Measurements from ENCODE around the gene NOTCH1. TPM values are rescaled to one million over a fixed set of nuclear protein-coding genes. Genes with fewer than 3 reads are reported as not detected.

Gene NOTCH1
- total and polyA plus RNA-seq, 2 of the 4 experiments (the other 2 are of a cell fraction), result 1.8 to 6.0 TPM

DNA sequence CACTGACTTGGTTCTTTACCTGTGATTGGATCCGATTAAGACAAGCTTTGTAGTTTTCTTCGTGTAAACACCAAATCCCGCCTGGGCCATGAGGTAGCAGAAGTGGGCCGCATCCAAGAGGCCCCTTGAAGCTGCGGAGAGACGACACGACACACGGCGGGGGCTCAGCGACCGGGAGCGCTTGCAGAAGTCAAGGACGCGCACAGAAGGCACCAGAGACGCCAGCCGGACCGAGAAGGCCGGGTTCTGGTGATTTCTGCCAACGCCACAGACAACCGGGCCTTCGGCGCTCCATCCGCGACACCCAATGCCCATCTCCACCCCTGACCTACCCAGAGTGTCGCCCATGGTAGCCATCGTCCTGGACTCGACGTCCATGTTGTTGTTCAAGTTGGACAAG lies 86.4 kb downstream of the NOTCH1 start:
- Histone ChIP-seq H2BK120ac (ENCODE audit: low read depth, low read length) (no peak overlapping the region), H4K91ac (ENCODE audit: insufficient read depth, low read depth, low read length) (no peak overlapping the region), H3K27ac (ENCODE audit: insufficient read depth, low read length) (no peak overlapping the region), H3K9me3 (ENCODE audit: control insufficient read depth, insufficient read depth, low read length) (no peaks in the 10 kb centered on the region), H2AK9ac (replicated peaks; ENCODE audit: low read depth, low read length, poor library complexity) (no peak overlapping the region), H2BK15ac (ENCODE audit: low read depth, low read length) (no peak overlapping the region), H3K4ac (ENCODE audit: low read depth, low read length) (no peak overlapping the region), H3K79me1 (ENCODE audit: low read depth in 1 of 2, low read length in 2 of 2) (peaks cover 13 to 27% of the 10 kb centered on the region in 2 experiments), H4K8ac (ENCODE audit: low read depth in 2 of 2, low read length in 2 of 2) (no peak overlapping the region), H2AFZ (replicated peaks; ENCODE audit: low read length, poor library complexity) (no peak overlapping the region), H3K18ac (ENCODE audit: low read depth, low read length) (no peak overlapping the region), H3K23ac (ENCODE audit: low read depth, low read length) (no peak overlapping the region), H3K9ac (ENCODE audit: low read depth, low read length) (no peak overlapping the region), H3K36me3 (ENCODE audit: control insufficient read depth, insufficient read depth, low read length) (peaks cover 84% of the 10 kb centered on the region), H2AK5ac (ENCODE audit: low read depth, low read length) (no peak overlapping the region), H3K27me3 (ENCODE audit: control insufficient read depth, insufficient read depth, low read length) (no peaks in the 10 kb centered on the region), H3K56ac (ENCODE audit: extremely low read depth, insufficient read depth, low read length) (no peak overlapping the region), H2BK5ac (ENCODE audit: low read depth, low read length, poor library complexity, severe bottlenecking) (no peak overlapping the region), H3K4me2 (ENCODE audit: low read depth, low read length) (no peak overlapping the region), H2BK20ac (ENCODE audit: low read depth, low read length) (no peak overlapping the region), H4K20me1 (ENCODE audit: insufficient read depth, low read length) (peaks cover 29% of the 10 kb centered on the region), H3K4me1 (ENCODE audit: control insufficient read depth, insufficient read depth, low read length) (no peaks in the 10 kb centered on the region), H3K9me1 (ENCODE audit: insufficient read depth, low read length) (no peaks in the 10 kb centered on the region), H3K14ac (replicated peaks; ENCODE audit: low read depth, low read length) (no peak overlapping the region), H3K4me3 (ENCODE audit: insufficient read depth, low read depth, low read length) (no peak overlapping the region), H4K5ac (ENCODE audit: low read depth, low read length) (no peak overlapping the region)
- ATAC-seq (ENCODE audit: low read depth) (no peak), DNase-seq (no peak)
- BruUV-seq (replicated peaks), result no TSS peak
- in situ Hi-C loops (cut with MboI; ENCODE audit: low sequenced_read_pairs) (no loop called here), dilution Hi-C loops (cut with HindIII; ENCODE audit: low sequenced_read_pairs, unreplicated experiment) (no loop called here), intact Hi-C loops (cut with micrococcal nuclease) (no loop called here)
- CTCF ChIA-PET, result no interaction called here
- TF ChIP-seq BHLHE40 (IDR thresholded peaks at IDR 0.05; ENCODE audit: low read depth, low read length) (no peak), POLR2A (IDR thresholded peaks at IDR 0.05; ENCODE audit: low read depth, low read length) (no peak), SMC3 (IDR thresholded peaks at IDR 0.05; ENCODE audit: low read depth, low read length) (no peak), NFE2L2 (IDR thresholded peaks at IDR 0.05; ENCODE audit: low read depth, low read length) (no peak), MAZ (IDR thresholded peaks at IDR 0.05; ENCODE audit: borderline replicate concordance, low read depth, low read length) (no peak), RCOR1 (IDR thresholded peaks at IDR 0.05; ENCODE audit: insufficient replicate concordance, low read length) (no peak), MXI1 (IDR thresholded peaks at IDR 0.05; ENCODE audit: borderline replicate concordance, low read depth, low read length) (no peak), RAD21 (IDR thresholded peaks at IDR 0.05; ENCODE audit: low read length) (no peak), MAFK (IDR thresholded peaks at IDR 0.05; ENCODE audit: low read depth, low read length) (no peak), CEBPB (IDR thresholded peaks at IDR 0.05; ENCODE audit: low read depth, low read length) (no peak), CHD1 (IDR thresholded peaks at IDR 0.05; ENCODE audit: low read depth, low read length) (no peak)
- TF ChIP-seq, protein P1, sequence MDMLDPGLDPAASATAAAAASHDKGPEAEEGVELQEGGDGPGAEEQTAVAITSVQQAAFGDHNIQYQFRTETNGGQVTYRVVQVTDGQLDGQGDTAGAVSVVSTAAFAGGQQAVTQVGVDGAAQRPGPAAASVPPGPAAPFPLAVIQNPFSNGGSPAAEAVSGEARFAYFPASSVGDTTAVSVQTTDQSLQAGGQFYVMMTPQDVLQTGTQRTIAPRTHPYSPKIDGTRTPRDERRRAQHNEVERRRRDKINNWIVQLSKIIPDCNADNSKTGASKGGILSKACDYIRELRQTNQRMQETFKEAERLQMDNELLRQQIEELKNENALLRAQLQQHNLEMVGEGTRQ (IDR thresholded peaks at IDR 0.05; ENCODE audit: low read depth, low read length), result no peak
- TF ChIP-seq, protein P2, sequence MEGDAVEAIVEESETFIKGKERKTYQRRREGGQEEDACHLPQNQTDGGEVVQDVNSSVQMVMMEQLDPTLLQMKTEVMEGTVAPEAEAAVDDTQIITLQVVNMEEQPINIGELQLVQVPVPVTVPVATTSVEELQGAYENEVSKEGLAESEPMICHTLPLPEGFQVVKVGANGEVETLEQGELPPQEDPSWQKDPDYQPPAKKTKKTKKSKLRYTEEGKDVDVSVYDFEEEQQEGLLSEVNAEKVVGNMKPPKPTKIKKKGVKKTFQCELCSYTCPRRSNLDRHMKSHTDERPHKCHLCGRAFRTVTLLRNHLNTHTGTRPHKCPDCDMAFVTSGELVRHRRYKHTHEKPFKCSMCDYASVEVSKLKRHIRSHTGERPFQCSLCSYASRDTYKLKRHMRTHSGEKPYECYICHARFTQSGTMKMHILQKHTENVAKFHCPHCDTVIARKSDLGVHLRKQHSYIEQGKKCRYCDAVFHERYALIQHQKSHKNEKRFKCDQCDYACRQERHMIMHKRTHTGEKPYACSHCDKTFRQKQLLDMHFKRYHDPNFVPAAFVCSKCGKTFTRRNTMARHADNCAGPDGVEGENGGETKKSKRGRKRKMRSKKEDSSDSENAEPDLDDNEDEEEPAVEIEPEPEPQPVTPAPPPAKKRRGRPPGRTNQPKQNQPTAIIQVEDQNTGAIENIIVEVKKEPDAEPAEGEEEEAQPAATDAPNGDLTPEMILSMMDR (conservative IDR thresholded peaks at IDR 0.05; ENCODE audit: low read depth, low read length), result no peak
- TF ChIP-seq, protein P3, sequence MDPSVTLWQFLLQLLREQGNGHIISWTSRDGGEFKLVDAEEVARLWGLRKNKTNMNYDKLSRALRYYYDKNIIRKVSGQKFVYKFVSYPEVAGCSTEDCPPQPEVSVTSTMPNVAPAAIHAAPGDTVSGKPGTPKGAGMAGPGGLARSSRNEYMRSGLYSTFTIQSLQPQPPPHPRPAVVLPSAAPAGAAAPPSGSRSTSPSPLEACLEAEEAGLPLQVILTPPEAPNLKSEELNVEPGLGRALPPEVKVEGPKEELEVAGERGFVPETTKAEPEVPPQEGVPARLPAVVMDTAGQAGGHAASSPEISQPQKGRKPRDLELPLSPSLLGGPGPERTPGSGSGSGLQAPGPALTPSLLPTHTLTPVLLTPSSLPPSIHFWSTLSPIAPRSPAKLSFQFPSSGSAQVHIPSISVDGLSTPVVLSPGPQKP (IDR thresholded peaks at IDR 0.05; ENCODE audit: borderline replicate concordance, low read depth, low read length), result no peak
- 95% methylated on average over 22 of the region's 28 CpGs; no CpG with 5 or more reads in 1 of the 2 experiments for WGBS, 2 experiments (ENCODE audit: extremely low coverage in 2 of 2, insufficient read length in 1 of 2)
- POLR2A ChIA-PET (ENCODE audit: unreplicated experiment), result no interaction called here

Data from IMR-90 (cell line).